Measurements from ENCODE around the gene KATNB1. TPM values are rescaled to one million over a fixed set of nuclear protein-coding genes. Genes with fewer than 3 reads are reported as not detected.

KATNB1 gene
- total and polyA plus RNA-seq, 2 donors (not counting 1 experiment from before 2014, with no cell fraction given) = 6.7 to 15.2 TPM

GRCh38 chr16:57699481-57699880 is 36.1 kb upstream of the KATNB1 start:
- no peaks in the 10 kb centered on the region for H3K4me1 ChIP-seq (ENCODE audit: control insufficient read depth, extremely low read depth, insufficient read depth, low read length)
- H3K36me3 ChIP-seq (ENCODE audit: control insufficient read depth, insufficient read depth, low read length) = no peaks in the 10 kb centered on the region
- H3K27me3 ChIP-seq (ENCODE audit: control insufficient read depth, insufficient read depth, low read length) = peaks cover 2% of the 10 kb centered on the region
- DNase-seq (ENCODE audit: low read depth in 2 of 2) = no peak
- H3K4me3 ChIP-seq (replicated peaks in 1 of 4; ENCODE audit: control extremely low read depth in 1 of 4, insufficient read depth in 1 of 4, low read depth in 3 of 4, low read length in 4 of 4) = no peak overlapping the region
- no peak overlapping the region for H3K4me2 ChIP-seq (ENCODE audit: extremely low read depth, insufficient read depth, low read length)
- no peaks in the 10 kb centered on the region for H4K20me1 ChIP-seq (ENCODE audit: control insufficient read depth, extremely low read depth, insufficient read depth, low read length)
- no peaks in the 10 kb centered on the region for H3K79me2 ChIP-seq (ENCODE audit: control insufficient read depth, insufficient read depth, low read length)
- H3K9ac ChIP-seq (ENCODE audit: insufficient read depth, low read length) = no peak overlapping the region
- no peak overlapping the region for H3K27ac ChIP-seq (ENCODE audit: insufficient read depth, low read length)
- no peaks in the 10 kb centered on the region for H3K9me3 ChIP-seq (ENCODE audit: control insufficient read depth, insufficient read depth, low read depth, low read length)
- TF ChIP-seq CTCF (conservative IDR thresholded peaks at IDR 0.05 in 1 of 2, IDR thresholded peaks at IDR 0.05 in 1 of 2; ENCODE audit: low read depth in 1 of 2, low read length in 2 of 2) (no peak), EZH2 (IDR thresholded peaks at IDR 0.05; ENCODE audit: low read length, missing control alignments) (no peak)
- H2AFZ ChIP-seq (ENCODE audit: low read length) = no peak overlapping the region

- DNase-seq (ENCODE audit: low read depth in 2 of 2) = no peak
- Histone ChIP-seq H3K79me2 (ENCODE audit: control insufficient read depth, insufficient read depth, low read length) (no peaks in the 10 kb centered on the region), H3K27me3 (ENCODE audit: control insufficient read depth, insufficient read depth, low read length) (peaks cover 2% of the 10 kb centered on the region), H3K4me3 (replicated peaks in 1 of 4; ENCODE audit: control extremely low read depth in 1 of 4, insufficient read depth in 1 of 4, low read depth in 3 of 4, low read length in 4 of 4) (no peak overlapping the region), H3K9ac (ENCODE audit: insufficient read depth, low read length) (no peak overlapping the region), H3K9me3 (ENCODE audit: control insufficient read depth, insufficient read depth, low read depth, low read length) (no peaks in the 10 kb centered on the region), H3K4me1 (ENCODE audit: control insufficient read depth, extremely low read depth, insufficient read depth, low read length) (no peaks in the 10 kb centered on the region), H3K27ac (ENCODE audit: insufficient read depth, low read length) (no peak overlapping the region), H3K4me2 (ENCODE audit: extremely low read depth, insufficient read depth, low read length) (no peak overlapping the region), H2AFZ (ENCODE audit: low read length) (no peak overlapping the region), H3K36me3 (ENCODE audit: control insufficient read depth, insufficient read depth, low read length) (no peaks in the 10 kb centered on the region), H4K20me1 (ENCODE audit: control insufficient read depth, extremely low read depth, insufficient read depth, low read length) (no peaks in the 10 kb centered on the region)
- TF ChIP-seq CTCF (conservative IDR thresholded peaks at IDR 0.05 in 1 of 2, IDR thresholded peaks at IDR 0.05 in 1 of 2; ENCODE audit: low read depth in 1 of 2, low read length in 2 of 2) (no peak), EZH2 (IDR thresholded peaks at IDR 0.05; ENCODE audit: low read length, missing control alignments) (no peak)
These were observed 35.7 kb upstream of the KATNB1 start for GRCh38 chr16:57699899-57700298.

- Histone ChIP-seq H3K9ac (ENCODE audit: insufficient read depth, low read length) (no peak overlapping the region), H4K20me1 (ENCODE audit: control insufficient read depth, extremely low read depth, insufficient read depth, low read length) (no peaks in the 10 kb centered on the region), H3K27me3 (ENCODE audit: control insufficient read depth, insufficient read depth, low read length) (peaks cover 2% of the 10 kb centered on the region), H3K36me3 (ENCODE audit: control insufficient read depth, insufficient read depth, low read length) (no peaks in the 10 kb centered on the region), H3K27ac (ENCODE audit: insufficient read depth, low read length) (no peak overlapping the region), H3K79me2 (ENCODE audit: control insufficient read depth, insufficient read depth, low read length) (no peaks in the 10 kb centered on the region), H3K4me2 (ENCODE audit: extremely low read depth, insufficient read depth, low read length) (no peak overlapping the region), H2AFZ (ENCODE audit: low read length) (no peak overlapping the region), H3K4me3 (replicated peaks in 1 of 4; ENCODE audit: control extremely low read depth in 1 of 4, insufficient read depth in 1 of 4, low read depth in 3 of 4, low read length in 4 of 4) (no peak overlapping the region), H3K4me1 (ENCODE audit: control insufficient read depth, extremely low read depth, insufficient read depth, low read length) (no peaks in the 10 kb centered on the region), H3K9me3 (ENCODE audit: control insufficient read depth, insufficient read depth, low read depth, low read length) (no peaks in the 10 kb centered on the region)
- no peak for DNase-seq (ENCODE audit: low read depth in 2 of 2)
- no peak for TF ChIP-seq EZH2 (IDR thresholded peaks at IDR 0.05; ENCODE audit: low read length, missing control alignments)
- TF ChIP-seq CTCF (conservative IDR thresholded peaks at IDR 0.05 in 1 of 2, IDR thresholded peaks at IDR 0.05 in 1 of 2; ENCODE audit: low read depth in 1 of 2, low read length in 2 of 2) = no peak
These were observed 34.6 kb upstream of the KATNB1 start for GRCh38 chr16:57700781-57701551.
